RWPE1 (cell line): ENCODE results near the gene PEX7.

Experiments used
- CTCF ChIA-PET: fragments of 350-600 bp; sonication (Branson Sonifier 250); formaldehyde crosslinking; extraction: SDS; loops from one replicate; lab custom pipeline; 2021; lab: Yijun Ruan, JAX
- POLR2A ChIA-PET: fragments of 400-600 bp; formaldehyde crosslinking; extraction: SDS; loops from one replicate; lab custom pipeline; 2020; ENCODE audit warnings: antibody characterized with exemption; ENCODE audit not compliant: low non-redundant PET; lab: Yijun Ruan, JAX
- DNase-seq: peaks from one replicate; pipeline ENCODE4 v3.0.0; 2012; ENCODE audit warnings: low spot score
- H3K27ac ChIP-seq: fragments of 450-650 bp; 2 replicates; pipeline ENCODE4 v1.5.1; 2017
- TF ChIP-seq, protein P1 (sequence below): fragments of 450-650 bp; conservative IDR thresholded peaks from 2 replicates; pipeline ENCODE4 v1.5.1; 2017; ENCODE audit warnings: low read depth, mild to moderate bottlenecking

Gene PEX7

DNA sequence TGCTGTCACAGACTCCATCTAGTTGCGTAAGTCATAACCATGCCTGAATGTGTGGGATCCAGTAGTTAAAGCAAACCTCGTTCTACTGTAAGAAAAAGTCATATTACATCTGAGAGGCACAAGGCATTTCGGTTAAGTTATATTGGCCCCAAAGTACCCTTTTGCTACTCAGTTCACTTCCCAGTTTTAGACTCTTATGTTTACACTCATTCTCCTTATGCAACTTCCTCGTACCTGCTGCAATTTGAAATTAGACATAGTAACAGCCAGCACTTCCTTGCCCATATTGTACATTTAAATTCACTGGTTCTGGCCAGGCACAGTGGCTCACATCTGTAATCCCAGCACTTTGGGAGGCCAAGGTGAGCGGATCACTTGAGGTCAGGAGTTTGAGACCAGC is 37.0 kb downstream of the PEX7 start:
- ChIA-PET POLR2A (no interaction called here), CTCF (no interaction called here)
- no peak overlapping the region for H3K27ac ChIP-seq
- TF ChIP-seq, protein P1, sequence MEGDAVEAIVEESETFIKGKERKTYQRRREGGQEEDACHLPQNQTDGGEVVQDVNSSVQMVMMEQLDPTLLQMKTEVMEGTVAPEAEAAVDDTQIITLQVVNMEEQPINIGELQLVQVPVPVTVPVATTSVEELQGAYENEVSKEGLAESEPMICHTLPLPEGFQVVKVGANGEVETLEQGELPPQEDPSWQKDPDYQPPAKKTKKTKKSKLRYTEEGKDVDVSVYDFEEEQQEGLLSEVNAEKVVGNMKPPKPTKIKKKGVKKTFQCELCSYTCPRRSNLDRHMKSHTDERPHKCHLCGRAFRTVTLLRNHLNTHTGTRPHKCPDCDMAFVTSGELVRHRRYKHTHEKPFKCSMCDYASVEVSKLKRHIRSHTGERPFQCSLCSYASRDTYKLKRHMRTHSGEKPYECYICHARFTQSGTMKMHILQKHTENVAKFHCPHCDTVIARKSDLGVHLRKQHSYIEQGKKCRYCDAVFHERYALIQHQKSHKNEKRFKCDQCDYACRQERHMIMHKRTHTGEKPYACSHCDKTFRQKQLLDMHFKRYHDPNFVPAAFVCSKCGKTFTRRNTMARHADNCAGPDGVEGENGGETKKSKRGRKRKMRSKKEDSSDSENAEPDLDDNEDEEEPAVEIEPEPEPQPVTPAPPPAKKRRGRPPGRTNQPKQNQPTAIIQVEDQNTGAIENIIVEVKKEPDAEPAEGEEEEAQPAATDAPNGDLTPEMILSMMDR = no peak
- DNase-seq = no peak

DNA sequence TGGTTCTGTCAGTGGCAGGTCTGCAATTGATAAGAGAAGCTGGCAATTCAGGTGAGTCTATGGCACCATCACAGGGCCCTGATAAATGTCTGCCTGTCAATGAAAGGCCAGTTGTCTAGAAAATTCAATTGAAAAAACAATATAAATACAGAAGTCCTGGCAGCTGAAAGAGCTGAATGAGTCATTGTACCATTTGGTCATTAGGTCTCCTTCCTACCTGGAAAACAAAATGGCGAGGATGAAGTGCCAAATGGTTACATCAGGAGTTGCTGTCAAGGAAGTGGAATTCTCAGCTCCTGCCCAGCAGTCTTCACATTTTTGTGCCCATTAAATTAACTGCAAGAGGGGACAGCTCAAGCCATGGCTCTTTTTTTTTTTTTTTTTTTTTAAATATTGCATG is 37.7 kb downstream of the PEX7 start:
- TF ChIP-seq, protein P1 = no peak
- CTCF ChIA-PET = no interaction called here
- H3K27ac ChIP-seq = no peak overlapping the region
- DNase-seq = no peak
- POLR2A ChIA-PET = no interaction called here

DNA sequence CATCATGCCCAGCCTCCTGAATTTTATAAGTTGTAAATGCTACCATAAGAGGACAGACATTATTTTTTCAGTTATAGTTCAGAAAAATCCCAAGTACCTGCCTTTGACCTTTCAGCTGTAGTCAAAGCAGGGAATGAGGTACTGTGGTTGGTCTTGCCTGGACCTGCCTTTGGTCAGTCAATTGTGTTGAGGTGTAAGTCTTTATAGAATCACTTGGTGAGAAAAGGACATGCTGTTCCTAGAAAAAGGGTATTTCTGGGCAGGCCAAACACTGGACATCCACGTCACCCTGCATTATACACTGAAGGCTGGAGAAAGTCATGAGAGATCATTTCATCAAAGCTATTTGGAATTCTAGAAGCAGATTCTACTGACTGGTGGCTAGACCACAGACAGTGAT is 40.3 kb downstream of the PEX7 start:
- POLR2A ChIA-PET = no interaction called here
- TF ChIP-seq, protein P1 = no peak
- DNase-seq = no peak
- CTCF ChIA-PET = no interaction called here
- H3K27ac ChIP-seq = no peak overlapping the region

DNA sequence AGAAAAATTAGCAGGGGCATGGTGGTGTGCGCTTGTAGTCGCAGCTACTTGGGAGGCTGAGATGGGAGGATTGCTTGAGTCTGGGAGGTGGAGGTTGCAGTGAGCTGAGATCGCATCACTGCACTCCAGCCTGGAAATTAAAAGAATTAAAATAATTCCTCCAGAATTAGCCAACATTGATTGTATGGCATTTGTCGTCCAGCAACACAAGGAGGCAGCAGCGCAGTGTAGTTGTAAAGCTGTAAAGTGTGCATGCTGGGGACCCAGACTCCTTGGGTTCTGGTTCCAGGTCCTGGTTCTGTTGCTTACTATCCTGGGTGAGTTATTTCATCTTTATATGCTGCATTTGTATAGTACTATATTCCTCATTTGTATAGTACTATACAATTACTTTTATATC is 41.4 kb downstream of the PEX7 start:
- TF ChIP-seq, protein P1 = no peak
- H3K27ac ChIP-seq = no peak overlapping the region
- DNase-seq = no peak
- ChIA-PET CTCF (no interaction called here), POLR2A (no interaction called here)

DNA sequence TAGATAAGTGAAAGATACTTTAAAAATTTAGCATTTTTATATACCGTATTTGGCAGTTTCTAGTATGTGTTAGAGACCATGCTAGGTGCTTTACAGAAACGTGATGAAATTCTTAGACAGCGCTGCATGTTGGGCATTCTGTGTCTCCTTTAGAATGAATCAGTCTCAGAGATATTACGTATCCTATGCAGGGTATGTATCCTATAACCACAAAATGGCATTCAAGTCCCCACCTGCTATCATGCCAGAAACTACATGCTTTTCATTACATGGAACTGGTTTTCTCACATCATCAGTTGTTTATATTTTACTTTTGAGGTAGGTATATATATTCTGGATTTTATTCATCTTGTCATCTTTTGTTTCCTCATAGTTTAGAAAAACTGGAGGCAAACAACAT is 42.3 kb downstream of the PEX7 start:
- TF ChIP-seq, protein P1 = no peak
- H3K27ac ChIP-seq = no peak overlapping the region
- CTCF ChIA-PET = interaction anchor here (0.7 kb wide), 1 partner anchor 301 kb away, joined by 3 read pairs; no protein-coding TSS in a partner anchor
- POLR2A ChIA-PET = no interaction called here
- no peak for DNase-seq

DNA sequence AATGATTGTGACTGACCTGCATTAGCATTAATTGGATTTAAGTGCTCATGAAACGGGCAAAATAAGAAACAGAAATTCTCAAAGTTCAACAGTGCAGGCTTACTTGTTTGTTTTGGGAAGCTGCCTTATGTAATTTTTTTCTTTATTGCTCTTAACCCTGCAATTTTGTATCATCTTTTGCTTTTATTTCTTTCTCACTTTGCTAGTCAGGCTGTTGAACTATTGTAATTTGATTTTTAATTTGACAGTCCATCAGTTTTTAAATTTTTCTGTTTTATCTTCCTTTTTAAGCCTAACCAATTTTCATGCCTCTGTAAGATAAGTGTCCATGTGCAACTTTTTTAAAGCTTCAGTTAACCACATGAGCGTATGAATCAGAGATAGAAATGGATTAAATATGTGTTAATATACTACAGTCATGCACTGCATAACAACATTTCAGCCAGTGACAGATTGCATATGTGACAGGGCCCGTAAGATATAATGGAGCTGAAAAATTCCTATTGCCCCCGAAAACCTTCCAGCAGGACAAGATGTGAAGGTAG is 44.6 kb downstream of the PEX7 start:
- TF ChIP-seq, protein P1 = no peak
- DNase-seq = no peak
- no peak overlapping the region for H3K27ac ChIP-seq
- ChIA-PET POLR2A (no interaction called here), CTCF (interaction anchor here (0.6 kb wide), 1 partner anchor 800 kb away, joined by 3 read pairs; no protein-coding TSS in a partner anchor)
